ENCODE data around the gene CLASRP. TPM values are rescaled to one million over a fixed set of nuclear protein-coding genes. Genes with fewer than 3 reads are reported as not detected.
"Not testable (repeated sequence)": the region's sequence is repeated elsewhere in the genome, so short reads cannot be mapped to it uniquely, and the experiment has no call there.

CLASRP gene
- total and polyA plus RNA-seq, 2 of the 8 experiments (the other 6 are each of a cell fraction or from before 2014, with no cell fraction given) = 22.3 to 71.7 TPM

- no peak for TF ChIP-seq POLR2A (IDR thresholded peaks at IDR 0.05; ENCODE audit: control extremely low read depth in 1 of 2, low read depth in 2 of 2, low read length in 2 of 2)
These were observed 79.3 kb downstream of the CLASRP start (continued) for GRCh38 chr19:45118106-45118505.

- H3K36me3 ChIP-seq (ENCODE audit: control insufficient read depth in 2 of 4, insufficient read depth in 4 of 4, low read length in 3 of 4); H4K91ac ChIP-seq (replicated peaks; ENCODE audit: insufficient read length, low read length); H3K9me3 ChIP-seq (ENCODE audit: insufficient read depth in 2 of 2, low read depth in 1 of 2, low read length in 1 of 2); H2AK5ac ChIP-seq (ENCODE audit: low read depth, low read length); H3K23me2 ChIP-seq (ENCODE audit: low read depth, low read length); DNase-seq (ENCODE audit: low read depth in 1 of 2, low spot score in 2 of 2); H3K4ac ChIP-seq (replicated peaks; ENCODE audit: insufficient read length, low read depth, low read length); H3K18ac ChIP-seq (ENCODE audit: extremely low read depth, low read length); H2BK20ac ChIP-seq (ENCODE audit: low read length); H3K14ac ChIP-seq (ENCODE audit: insufficient read length); H3K27ac ChIP-seq (ENCODE audit: low read depth, low read length); FAIRE-seq; H3K9ac ChIP-seq (replicated peaks in 1 of 4; ENCODE audit: extremely low read depth in 1 of 4, low read depth in 3 of 4, low read length in 3 of 4); H2BK12ac ChIP-seq (ENCODE audit: low read depth, low read length); H4K5ac ChIP-seq (ENCODE audit: insufficient read length, low read depth, low read length); H2AFZ ChIP-seq (ENCODE audit: low read length); H3K4me2 ChIP-seq (ENCODE audit: insufficient read depth in 1 of 2, low read depth in 2 of 2, low read length in 2 of 2); H2BK15ac ChIP-seq (ENCODE audit: low read length); H3K56ac ChIP-seq (replicated peaks; ENCODE audit: insufficient read length, low read depth, low read length); H3K23ac ChIP-seq (ENCODE audit: insufficient read length); H3K4me3 ChIP-seq (ENCODE audit: extremely low read depth in 1 of 4, insufficient read depth in 2 of 4, low read depth in 3 of 4, low read length in 4 of 4); H2BK120ac ChIP-seq (replicated peaks; ENCODE audit: low read depth, low read length); H3K27me3 ChIP-seq (replicated peaks in 1 of 4; ENCODE audit: control insufficient read depth in 3 of 4, extremely low read depth in 1 of 4, insufficient read depth in 3 of 4, low read length in 3 of 4): not testable (repeated sequence)
- Histone ChIP-seq H4K8ac (ENCODE audit: extremely low read depth, insufficient read depth, low read length) (peak overlapping the region; percentile 38; the same call in 1 of the 2 replicates), H4K20me1 (replicated peaks in 1 of 2; ENCODE audit: control insufficient read depth in 1 of 2, insufficient read depth in 2 of 2, low read length in 2 of 2) (peaks cover 45 to 51% of the 10 kb centered on the region in 2 experiments), H3K79me1 (ENCODE audit: low read depth, low read length) (peaks cover 55% of the 10 kb centered on the region), H2BK5ac (ENCODE audit: low read depth, low read length) (peak overlapping the region; percentile 44; the same call in 1 of the 2 replicates), H3K4me1 (replicated peaks in 1 of 4; ENCODE audit: control insufficient read depth in 3 of 4, insufficient read depth in 4 of 4, low read length in 3 of 4) (peaks cover 0 to 18% (median 1%) of the 10 kb centered on the region in 4 experiments; a peak in 6 of 7 replicates), H3K79me2 (ENCODE audit: control insufficient read depth in 1 of 2, insufficient read depth in 2 of 2, low read length in 2 of 2) (peaks cover 3 to 76% of the 10 kb centered on the region in 2 experiments)
- CTCF ChIA-PET (ENCODE audit: partially characterized antibody) = interaction anchor here (0.5 to 2.5 kb wide), 9 partner anchors 11 to 514 kb away, joined by 3 to 8 read pairs (median 3); no protein-coding TSS in a partner anchor
- WGBS, 2 experiments (ENCODE audit: extremely low coverage in 1 of 2, insufficient coverage in 1 of 2, insufficient read length in 1 of 2, insufficient replicate concordance in 2 of 2, low coverage in 1 of 2, low lambda C conversion rate in 2 of 2, missing lambda C conversion rate in 1 of 2) = 90% methylated on average over 16 of the region's 18 CpGs; no CpG with 5 or more reads in 1 of the 2 experiments
- POLR2A ChIA-PET (ENCODE audit: partially characterized antibody) = interaction anchor here (0.8 to 1.9 kb wide), 5 partner anchors 18 to 188 kb away, joined by 3 to 5 read pairs (median 4); partner anchors contain the start of gene PPP1R37
These were observed 79.9 kb downstream of the CLASRP start for GRCh38 chr19:45118591-45119355.

Measured in H1 (cell line).